Neutrophil (primary cell): ENCODE data around the gene GOLT1A.

Experiments used
- H3K27ac ChIP-seq: fragments of 200-600 bp; sonication (generic); 2 replicates; pipeline ENCODE4 v1.5.1; 2016; ENCODE audit warnings: mild to moderate bottlenecking, moderate library complexity
- H3K27me3 ChIP-seq: fragments of 200-600 bp; sonication (generic); 2 replicates; pipeline ENCODE4 v1.6.0; 2016; ENCODE audit warnings: mild to moderate bottlenecking
- H3K36me3 ChIP-seq: fragments of 200-600 bp; sonication (generic); 2 replicates; pipeline ENCODE4 v1.5.1; 2017
- H3K4me1 ChIP-seq, 2 experiments: fragments of 200-600 bp in 1 of 2; sonication (generic) in 1 of 2; 1 replicate in 1 of 2; 2 replicates in 1 of 2; pipeline versions ENCODE4 v1.5.1 to v1.6.1; 2013 to 2016; ENCODE audit warnings: low read depth in 1 of 2, low read length in 1 of 2, mild to moderate bottlenecking in 1 of 2, moderate library complexity in 1 of 2; ENCODE audit not compliant: control insufficient read depth in 1 of 2, insufficient read depth in 1 of 2
- H3K4me3 ChIP-seq, 2 experiments: fragments of 200-600 bp in 1 of 2; sonication (generic) in 1 of 2; 1 replicate in 1 of 2; 2 replicates in 1 of 2; pipeline ENCODE4 v1.5.1; 2013 to 2016; ENCODE audit warnings: low read depth in 1 of 2, low read length in 1 of 2, mild to moderate bottlenecking in 1 of 2, moderate library complexity in 1 of 2
- H3K9me3 ChIP-seq: fragments of 200-600 bp; sonication (generic); 2 replicates; pipeline ENCODE4 v1.5.1; 2016
- CTCF ChIP-seq: fragments of 200-600 bp; sonication (generic); IDR thresholded peaks from 2 replicates; pipeline ENCODE4 v1.5.1; 2016; ENCODE audit warnings: antibody characterized with exemption

Gene GOLT1A

GRCh38 chr1:204204944-204205343 is 8.8 kb downstream of the GOLT1A start:
- no peaks in the 10 kb centered on the region for H3K36me3 ChIP-seq
- H3K27me3 ChIP-seq, result peaks cover 43% of the 10 kb centered on the region
- H3K4me3 ChIP-seq, result no peak overlapping the region
- H3K9me3 ChIP-seq, result no peaks in the 10 kb centered on the region
- H3K27ac ChIP-seq, result no peak overlapping the region
- H3K4me1 ChIP-seq, result no peaks in the 10 kb centered on the region
- no peak for TF ChIP-seq CTCF

- Histone ChIP-seq H3K4me3 (no peak overlapping the region), H3K27ac (no peak overlapping the region), H3K9me3 (no peaks in the 10 kb centered on the region), H3K27me3 (peaks cover 56% of the 10 kb centered on the region), H3K4me1 (no peaks in the 10 kb centered on the region), H3K36me3 (no peaks in the 10 kb centered on the region)
- TF ChIP-seq CTCF, result no peak
Observed at GRCh38 chr1:204203206-204203767, 10.5 kb downstream of the GOLT1A start.

DNA sequence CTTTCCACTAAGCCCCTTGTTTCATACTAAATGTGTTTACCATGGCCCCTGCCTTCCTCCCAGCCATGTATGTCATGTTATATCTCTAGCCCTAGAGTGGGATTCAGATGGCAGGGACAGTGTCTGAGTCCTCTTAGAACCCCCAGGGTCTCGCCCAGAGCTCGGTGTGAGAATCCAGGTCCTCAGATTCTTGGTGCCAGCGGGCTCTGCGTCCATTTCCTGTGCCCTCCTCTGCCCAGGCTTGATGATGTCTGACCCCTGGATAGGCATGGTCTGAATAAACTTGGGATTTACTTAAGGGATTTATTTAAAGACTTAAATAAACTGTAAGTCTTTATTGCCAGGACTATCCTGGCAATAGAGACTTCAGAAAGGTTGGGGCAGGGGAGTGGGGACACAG is 11.3 kb downstream of the GOLT1A start:
- H3K9me3 ChIP-seq, result no peaks in the 10 kb centered on the region

DNA sequence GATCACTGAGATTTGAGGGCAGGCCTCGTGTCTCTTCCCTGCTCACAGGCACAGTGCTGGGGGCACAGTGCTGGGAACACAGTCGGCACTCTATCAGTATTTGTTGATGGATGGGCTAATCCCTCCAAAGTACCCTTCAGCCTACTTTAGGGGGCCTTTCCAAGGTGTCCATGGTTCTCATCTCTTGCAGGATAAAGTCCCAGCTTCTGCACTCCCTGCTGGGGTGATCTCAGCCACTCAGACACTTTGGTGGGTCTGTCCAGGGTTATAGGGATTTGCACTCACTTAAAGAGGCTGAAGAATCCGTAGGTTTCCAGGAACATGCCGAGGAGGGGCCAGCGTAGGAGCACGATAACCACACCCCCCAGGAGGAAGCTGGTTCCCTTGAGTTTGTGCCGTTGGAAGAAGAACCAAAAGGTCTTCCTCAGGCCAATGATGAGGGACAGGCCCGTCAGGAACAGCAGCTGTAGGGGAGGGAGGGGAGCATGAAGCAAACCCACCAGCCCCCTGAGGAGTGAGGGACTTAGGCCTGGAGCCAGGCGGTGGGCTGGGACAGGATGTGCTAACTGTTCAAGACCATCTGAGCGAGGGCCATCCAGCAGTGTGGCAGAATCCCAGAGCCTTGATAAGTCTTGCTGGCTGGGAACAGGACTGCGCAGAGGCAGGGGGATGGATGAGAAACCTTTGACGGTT is 12.3 kb downstream of the GOLT1A start:
- no peak for TF ChIP-seq CTCF
- Histone ChIP-seq H3K36me3 (no peaks in the 10 kb centered on the region), H3K9me3 (no peaks in the 10 kb centered on the region), H3K27me3 (peaks cover 54% of the 10 kb centered on the region), H3K4me3 (no peak overlapping the region), H3K27ac (no peak overlapping the region), H3K4me1 (no peaks in the 10 kb centered on the region)

More for the DNA sequence above, 11.3 kb downstream of the GOLT1A start:
- H3K27me3 ChIP-seq, result peaks cover 54% of the 10 kb centered on the region
- no peaks in the 10 kb centered on the region for H3K36me3 ChIP-seq
- H3K4me1 ChIP-seq, result no peaks in the 10 kb centered on the region
- H3K4me3 ChIP-seq, result no peak overlapping the region
- TF ChIP-seq CTCF, result no peak
- H3K27ac ChIP-seq, result no peak overlapping the region

DNA sequence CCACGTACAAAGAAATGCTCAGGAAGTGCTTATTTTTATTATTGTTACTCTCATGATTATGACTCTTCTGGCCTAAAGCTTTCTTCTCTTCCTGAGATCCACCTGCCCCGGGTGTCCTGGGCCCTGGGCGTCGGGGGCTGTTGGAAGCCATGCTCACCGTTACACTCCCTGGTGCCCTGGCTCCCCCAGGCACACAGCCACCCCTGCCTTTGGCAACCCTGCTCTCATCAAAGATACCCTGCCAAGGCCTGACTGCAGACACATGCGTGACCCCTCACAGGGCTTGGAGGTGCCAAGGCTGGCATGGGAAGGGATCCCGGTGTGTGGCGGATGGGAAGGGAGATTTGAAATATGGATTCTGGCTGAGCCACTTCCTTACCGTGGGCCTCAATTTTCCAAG is 14.2 kb downstream of the GOLT1A start:
- Histone ChIP-seq H3K27me3 (peaks cover 51% of the 10 kb centered on the region), H3K4me1 (no peaks in the 10 kb centered on the region), H3K27ac (no peak overlapping the region), H3K9me3 (no peaks in the 10 kb centered on the region), H3K4me3 (no peak overlapping the region), H3K36me3 (no peaks in the 10 kb centered on the region)
- no peak for TF ChIP-seq CTCF
